Measurements from ENCODE around the gene ENTPD3.

The ENTPD3 gene

DNA sequence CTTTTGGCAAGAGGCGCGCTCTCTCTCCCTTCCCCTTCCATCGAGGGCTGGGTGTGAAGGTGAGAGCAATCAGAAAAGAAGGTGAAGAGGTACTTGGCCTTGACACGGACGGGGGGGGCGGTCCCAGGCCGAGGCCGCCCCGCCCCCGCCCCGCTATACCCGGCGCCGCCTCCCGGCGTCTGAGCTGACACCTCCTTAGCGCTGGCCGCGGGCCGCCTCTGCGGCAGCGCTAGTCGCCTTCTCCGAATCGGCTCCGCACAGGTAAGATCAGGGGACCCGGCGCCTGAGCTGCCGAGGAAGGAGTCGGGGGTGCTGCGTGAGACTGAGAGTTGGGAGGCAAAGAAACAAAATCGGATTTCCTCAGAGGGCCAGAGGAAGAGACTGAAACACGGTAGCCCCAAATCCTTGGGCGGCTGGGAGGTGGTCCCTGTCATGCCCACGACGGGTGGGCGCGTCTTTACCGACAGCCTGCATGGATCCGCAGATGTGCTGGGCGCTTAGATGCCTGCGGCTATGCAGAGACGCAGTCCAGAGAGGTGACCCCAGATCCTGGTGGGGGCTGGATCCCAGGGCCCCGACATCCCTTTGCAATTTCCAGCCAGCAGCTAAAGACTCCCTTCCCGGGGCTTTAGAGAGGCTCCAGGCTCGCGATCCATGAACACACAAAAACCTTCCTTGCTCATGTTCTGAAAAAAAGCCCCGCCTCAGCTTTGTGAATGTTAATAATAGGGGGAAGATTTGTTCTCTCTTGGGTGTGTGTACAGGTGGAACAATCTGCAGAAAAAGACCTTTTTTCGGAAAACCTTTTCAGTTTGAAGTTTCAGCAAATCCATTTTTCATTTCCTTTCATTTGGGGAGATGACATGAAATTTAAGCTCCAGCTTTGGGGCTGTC, at the start of gene ENTPD3:
ENTPD3 (plus strand) TSS at position 184 of the 894 bp plus-strand sequence. CDS start 874 bp downstream, outside the sequence.
- DNase-seq: no peak

DNA sequence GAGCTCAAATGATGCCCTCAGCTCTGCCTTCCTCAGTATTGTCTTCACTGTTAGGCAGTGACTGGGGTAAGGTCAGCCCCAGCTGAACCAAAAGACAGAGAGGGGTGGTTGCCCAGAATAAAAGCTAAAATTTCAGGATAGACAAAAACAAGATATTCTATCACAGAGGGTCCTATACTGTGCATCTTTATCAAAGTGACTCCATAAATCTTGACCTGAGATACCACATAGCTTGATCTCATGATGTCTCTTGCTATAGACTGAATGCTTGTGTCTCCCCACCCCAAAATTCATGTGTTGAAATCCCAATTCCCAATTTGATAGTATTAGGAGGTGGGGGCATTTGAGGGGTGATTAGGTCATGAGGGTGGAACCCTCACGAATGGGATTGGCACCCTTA, 47.1 kb upstream of the ENTPD3 start:
- no peak for DNase-seq

GRCh38 chr3:40340541-40341170, 46.3 kb upstream of the ENTPD3 start:
- no peak for DNase-seq

DNA sequence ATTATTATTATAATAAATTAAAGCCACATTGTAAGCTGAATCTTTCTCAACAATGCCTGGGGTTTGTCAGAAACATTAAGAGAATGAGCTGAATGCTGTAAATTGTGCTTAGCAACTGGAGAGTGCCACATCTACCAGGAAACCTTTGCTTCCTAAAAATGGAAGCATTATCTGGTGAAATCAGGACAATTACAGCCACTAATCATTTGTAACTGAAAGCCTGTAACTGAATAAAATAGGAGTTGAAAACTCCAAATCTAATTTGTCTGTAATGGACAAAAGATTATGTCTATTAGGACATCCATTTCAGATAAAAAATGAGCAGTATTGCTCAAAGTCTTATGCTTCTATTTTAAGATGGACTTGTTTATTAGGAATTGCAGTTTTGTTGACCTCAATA, 45.3 kb upstream of the ENTPD3 start:
- DNase-seq: no peak

DNA sequence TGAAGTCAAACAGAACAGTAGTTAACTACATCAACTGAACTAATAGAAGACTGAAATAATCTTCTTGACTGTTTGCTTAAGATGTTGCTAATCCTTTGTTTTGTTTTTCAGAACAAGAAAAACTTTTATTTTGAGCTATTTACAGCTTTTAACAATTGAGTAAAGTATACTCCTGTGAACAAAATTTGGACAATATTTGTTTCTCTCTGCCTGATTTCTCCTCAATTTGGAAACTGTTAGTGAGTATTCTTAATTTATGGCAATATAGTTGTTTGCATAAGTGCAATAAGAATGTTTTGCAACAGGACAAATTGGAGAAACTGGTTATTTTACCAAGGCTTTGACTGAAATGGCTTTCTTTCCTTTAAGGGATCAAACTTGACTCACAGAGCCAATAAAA, 36.5 kb upstream of the ENTPD3 start:
- DNase-seq: no peak

GRCh38 chr3:40355410-40355809, 31.6 kb upstream of the ENTPD3 start:
- no peak for DNase-seq

DNA sequence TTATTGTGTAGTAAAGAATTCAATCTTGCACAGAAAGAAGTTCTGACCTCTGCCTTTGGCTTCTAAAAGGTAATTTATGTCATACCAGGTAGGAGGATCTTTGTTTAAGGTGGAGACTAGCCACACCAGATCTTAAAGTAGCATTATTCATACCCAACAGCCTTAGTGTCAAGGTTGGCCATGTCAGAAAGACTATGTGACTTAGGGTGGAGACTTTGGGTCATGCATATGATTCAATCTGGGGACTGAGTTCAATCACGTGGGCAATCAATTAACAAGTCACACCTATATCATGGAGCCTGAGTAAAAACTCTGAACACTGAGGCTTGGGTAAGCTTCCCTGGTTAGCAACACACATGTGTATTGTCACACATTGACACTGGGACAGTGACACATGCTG, 28.5 kb upstream of the ENTPD3 start:
- DNase-seq: no peak

- no peak for DNase-seq
Measured at GRCh38 chr3:40363674-40364073, 23.3 kb upstream of the ENTPD3 start.

- no peak for DNase-seq
Measured at GRCh38 chr3:40366203-40367162, 20.5 kb upstream of the ENTPD3 start.

GRCh38 chr3:40369716-40370115, 17.3 kb upstream of the ENTPD3 start:
- no peak for DNase-seq

DNA sequence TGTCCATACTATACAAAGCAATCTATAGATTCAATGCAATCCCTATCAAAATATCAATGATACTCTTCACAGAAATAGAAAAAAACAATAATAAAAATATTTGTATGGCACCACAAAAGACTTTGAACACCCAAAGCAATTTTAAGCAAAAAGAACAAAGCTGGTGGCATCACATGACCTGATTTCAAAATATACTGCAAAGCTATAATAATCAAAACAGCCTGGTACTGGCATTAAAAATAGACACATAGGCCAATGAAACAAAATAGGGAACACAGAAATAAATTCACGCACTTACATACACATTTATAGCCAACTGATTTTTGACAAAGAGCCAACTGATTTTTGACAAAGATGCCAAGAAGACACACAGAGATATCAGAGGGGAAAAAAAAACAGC, 9.2 kb upstream of the ENTPD3 start:
- no peak for DNase-seq

GRCh38 chr3:40379674-40380306, 7.2 kb upstream of the ENTPD3 start:
- DNase-seq: no peak

DNA sequence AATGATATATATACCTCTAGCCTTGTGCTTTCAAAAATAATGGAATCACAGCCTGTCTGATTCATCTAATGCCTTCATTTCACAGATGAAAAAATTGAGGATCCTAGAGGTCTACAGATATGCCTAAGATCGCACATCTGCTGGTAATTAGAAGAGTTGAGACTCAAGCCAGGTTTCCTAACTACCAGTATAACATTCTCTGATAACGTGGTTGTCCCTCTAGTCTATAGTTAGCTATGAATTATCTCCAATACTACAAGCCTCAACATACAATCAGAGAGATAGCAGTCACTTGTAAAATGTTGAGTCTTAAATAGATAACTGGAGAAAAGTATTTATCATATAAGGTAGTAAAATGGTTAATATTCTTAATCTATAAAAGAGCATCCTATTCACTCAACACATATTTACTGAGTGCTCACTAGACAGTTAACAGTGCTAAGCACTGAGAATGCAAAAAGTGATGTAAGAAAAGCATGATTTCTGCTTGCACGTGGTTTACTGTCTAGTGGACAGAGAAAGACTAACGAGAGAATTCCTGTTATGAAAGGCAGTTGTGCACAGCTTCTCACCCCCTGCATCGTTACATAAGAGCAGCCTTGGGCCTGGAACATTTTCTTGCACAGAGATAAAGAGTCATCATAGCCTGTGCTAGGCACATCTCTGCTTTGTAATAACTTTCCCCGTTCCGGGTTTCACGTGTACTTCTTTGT, 4.9 kb upstream of the ENTPD3 start:
- DNase-seq: no peak

GRCh38 chr3:40382617-40382979, 4.4 kb upstream of the ENTPD3 start:
- DNase-seq: no peak

GRCh38 chr3:40386213-40386612, 771 bp upstream of the ENTPD3 start:
- no peak for DNase-seq

- DNase-seq: no peak
Measured at GRCh38 chr3:40387895-40388254, 891 bp downstream of the ENTPD3 start.

- DNase-seq: no peak
Measured at GRCh38 chr3:40396406-40396805, 9.4 kb downstream of the ENTPD3 start.

DNA sequence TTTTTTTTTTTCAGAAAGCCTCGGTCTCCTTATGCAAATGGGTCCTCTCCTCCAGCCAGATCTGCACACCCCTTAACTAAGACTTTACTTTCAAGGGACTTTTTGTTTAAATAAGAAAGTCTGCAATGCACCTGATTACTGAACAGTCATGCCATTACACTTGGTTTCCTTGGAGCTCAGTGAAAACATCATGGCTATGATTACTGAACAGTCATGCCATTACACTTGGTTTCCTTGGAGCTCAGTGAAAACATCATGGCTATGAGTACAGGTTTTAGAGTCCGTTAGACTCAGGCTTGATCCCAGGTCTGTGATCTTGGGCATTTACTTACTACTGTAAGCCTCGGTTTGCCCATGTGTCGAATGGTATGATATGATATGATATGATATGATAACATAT, 10.1 kb downstream of the ENTPD3 start:
- no peak for DNase-seq

DNA sequence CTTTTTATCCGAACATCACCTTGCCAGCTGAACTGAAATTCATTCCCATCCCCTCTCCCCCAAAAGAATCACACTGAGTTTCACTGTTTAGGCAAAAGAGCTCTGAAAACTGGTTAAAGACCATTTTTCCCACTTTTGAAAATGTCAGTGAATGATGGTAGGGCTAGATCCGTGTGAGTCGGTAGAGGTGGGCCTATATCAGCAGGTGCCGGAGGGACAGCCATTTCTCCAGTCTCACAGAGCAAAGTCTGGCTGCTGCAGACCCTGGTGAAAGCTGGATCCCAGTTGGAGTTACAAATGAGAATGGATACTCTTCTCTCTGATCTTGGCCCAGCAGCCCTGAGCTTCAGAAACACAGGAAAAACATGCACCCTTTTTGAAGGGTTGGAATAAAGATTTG, 10.9 kb downstream of the ENTPD3 start:
- no peak for DNase-seq

GRCh38 chr3:40398346-40398745, 11.4 kb downstream of the ENTPD3 start:
- no peak for DNase-seq

GRCh38 chr3:40404591-40405198, 17.7 kb downstream of the ENTPD3 start:
- no peak for DNase-seq

- DNase-seq: no peak
Measured at GRCh38 chr3:40407007-40407406, 20.0 kb downstream of the ENTPD3 start.

All from NCI-H446 treated with DMSO at 0.1 percent for 48 hours (cell line).